ENCODE data around the gene MRPL38.
"Not testable (repeated sequence)": the region's sequence is repeated elsewhere in the genome, so short reads cannot be mapped to it uniquely, and the experiment has no call there.

Gene MRPL38

DNA sequence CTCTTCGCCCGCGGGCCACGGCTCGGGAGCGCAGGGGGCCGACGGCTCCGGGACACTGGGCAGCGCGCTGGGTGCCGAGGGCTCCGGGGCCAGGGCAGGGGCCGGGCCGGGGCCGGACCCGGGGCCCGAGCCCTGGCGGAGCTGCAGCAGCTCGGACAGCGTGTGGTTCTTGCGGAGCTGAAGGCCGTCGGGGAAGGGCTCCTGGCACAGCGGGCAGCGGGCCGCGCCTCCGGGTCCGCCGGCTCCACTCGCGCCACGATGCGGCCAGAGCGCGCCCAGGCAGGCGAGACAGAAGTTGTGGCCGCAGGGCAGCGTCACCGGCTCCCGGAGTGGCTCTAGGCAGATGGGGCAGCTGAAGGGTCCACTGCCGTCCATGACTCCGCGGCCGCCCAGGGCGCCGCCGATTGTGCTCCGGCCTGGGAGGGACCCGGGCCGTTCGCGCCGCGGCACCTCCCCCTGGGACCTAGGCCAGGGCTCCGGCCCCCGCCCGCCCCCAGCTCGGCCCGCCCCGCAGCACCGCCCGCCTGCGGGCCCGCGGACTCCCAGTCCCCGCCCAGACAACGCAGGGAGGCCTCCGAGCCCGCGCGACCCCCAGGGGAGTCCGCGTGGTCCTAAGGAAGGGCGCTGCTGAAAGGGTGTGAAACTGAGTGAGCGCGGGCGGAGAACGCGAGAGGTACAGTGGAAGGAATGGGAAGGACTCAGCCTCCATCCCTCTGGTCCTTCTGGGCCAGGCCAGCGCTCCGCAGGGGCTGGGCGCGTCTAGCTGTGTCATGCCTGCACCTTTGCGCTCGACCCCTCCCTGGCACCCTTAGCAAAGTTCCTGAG, 26.3 kb downstream of the MRPL38 start, which contains the start of gene TRIM47:
TRIM47 (minus strand) TSS at position 408 of the 825 bp plus-strand sequence; CDS start at position 375, 33 bp downstream.
- Mint-ChIP-seq H3K27ac (peak within 1 kb of the TSS; percentile 88), H3K9me3 (no peaks in the 10 kb centered on the region), H3K36me3 (ENCODE audit: low read depth) (peaks cover 25% of the 10 kb centered on the region), H3K4me1 (ENCODE audit: low read depth) (peaks cover 43% of the 10 kb centered on the region), H3K4me3 (peak within 1 kb of the TSS; percentile 84), H3K27me3 (peaks cover 3% of the 10 kb centered on the region)
- DNase-seq, result peak; percentile 56

DNA sequence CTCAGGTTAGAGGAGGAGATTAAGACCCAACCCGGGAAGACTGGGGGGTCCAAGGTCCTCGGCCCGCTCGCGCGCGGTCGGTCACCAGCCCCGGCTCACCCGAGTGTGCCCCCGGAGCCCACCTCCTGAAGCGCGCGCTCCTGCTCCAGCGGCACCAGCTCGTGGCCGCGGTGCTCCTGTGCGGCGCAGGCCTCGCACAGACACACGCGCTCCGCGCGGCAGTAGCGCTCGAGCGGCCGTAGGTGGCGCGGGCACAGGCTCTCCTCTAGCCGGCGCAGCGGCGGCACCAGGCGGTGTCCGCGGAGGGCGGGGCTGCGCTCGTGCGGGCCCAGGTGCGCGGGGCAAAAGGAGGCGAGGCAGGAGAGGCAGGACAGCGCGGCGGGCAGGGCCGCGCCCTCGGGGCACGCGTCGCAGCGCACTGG, 26.9 kb downstream of the MRPL38 start:
- Mint-ChIP-seq H3K9me3 (no peaks in the 10 kb centered on the region), H3K4me1 (ENCODE audit: low read depth) (peaks cover 47% of the 10 kb centered on the region), H3K27ac (peak overlapping the region; percentile 88), H3K27me3 (peaks cover 3% of the 10 kb centered on the region), H3K36me3 (ENCODE audit: low read depth) (peaks cover 25% of the 10 kb centered on the region), H3K4me3 (peak overlapping the region; percentile 84)
- DNase-seq, result peak; percentile 82

DNA sequence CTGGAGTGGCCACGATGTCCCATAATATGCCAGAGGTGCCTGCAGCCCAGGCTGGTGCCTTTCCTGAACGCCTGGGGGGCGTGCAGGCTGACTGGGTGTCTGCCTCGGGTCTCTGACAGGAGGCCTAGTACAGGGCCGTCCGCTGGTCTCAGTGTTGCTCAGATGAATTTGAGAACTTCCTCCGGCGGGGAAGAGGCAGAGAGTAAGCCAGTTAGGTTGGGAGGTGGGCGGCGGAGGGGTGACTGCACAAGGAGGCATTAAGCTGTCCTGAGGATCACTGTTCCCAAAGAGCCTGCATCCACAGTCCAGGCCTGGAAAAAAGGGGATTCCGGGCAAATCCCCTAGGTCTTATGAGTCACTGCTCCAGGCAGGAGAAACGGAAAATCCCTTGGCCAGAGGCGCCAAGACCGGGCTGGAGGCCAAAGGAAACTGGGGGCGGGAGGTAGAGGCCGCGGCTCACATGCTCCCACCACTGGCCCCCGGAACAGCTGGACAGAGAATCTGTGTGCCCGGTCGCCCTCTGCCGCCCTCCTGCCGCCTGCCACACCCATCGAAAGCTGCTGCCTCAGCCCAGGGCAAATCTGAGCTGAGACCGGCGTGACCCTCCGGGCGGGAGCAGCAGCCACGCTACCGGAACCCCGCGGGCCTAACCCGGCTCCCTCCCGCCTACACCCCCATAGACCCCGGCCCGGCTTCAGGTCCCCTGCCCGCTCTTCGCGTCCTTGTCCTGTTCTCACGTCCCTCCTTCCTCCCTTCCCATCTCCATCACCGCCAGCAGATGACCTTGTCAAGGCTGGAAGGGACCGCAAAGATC, 27.5 kb downstream of the MRPL38 start:
- no peaks in the 10 kb centered on the region for H3K9me3 Mint-ChIP-seq
- H3K27me3 Mint-ChIP-seq, result peaks cover 3% of the 10 kb centered on the region
- H3K4me1 Mint-ChIP-seq (ENCODE audit: low read depth), result peaks cover 50% of the 10 kb centered on the region
- H3K36me3 Mint-ChIP-seq (ENCODE audit: low read depth), result peaks cover 25% of the 10 kb centered on the region
- peak; percentile 71 for DNase-seq
- peak overlapping the region; percentile 84 for H3K4me3 Mint-ChIP-seq
- H3K27ac Mint-ChIP-seq, result peak overlapping the region; percentile 88

DNA sequence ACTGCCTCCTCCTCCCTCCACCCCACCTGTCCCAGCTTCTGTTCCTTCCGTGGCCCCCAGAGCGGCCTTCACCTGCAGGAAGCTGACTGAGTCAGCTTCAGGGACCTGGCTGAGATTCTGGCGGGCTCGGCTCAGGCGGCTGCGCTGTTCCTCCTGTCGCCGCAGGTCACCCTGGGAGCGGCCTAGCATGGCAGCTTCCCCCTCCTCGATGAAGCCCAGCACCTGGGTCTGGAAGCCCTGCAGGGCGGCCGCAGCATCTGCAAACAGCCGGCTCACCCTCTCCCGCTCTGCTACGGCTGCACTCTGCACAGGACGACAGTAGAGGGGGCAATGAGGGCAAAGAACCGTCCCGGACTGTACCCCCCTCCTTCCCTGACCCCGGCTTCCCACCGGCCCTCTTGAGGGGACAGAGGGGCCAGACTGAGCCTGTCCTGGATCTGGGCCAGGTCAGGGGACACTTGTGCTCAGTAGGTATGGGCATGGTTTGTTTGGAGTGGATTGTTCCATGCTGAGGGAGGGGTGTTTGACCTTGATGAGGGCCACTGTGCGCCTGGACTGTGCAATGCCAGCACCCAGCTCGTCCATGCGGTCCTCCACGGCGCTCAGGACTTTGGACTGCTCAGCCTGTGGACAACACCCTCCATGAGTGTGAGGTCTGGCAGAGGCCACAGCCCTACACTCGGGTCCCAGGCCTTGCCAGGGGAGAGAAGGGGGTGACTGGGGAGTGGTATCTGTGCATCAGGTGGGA, 28.3 kb downstream of the MRPL38 start:
- H3K9me3 Mint-ChIP-seq, result no peaks in the 10 kb centered on the region
- peaks cover 43% of the 10 kb centered on the region for H3K4me1 Mint-ChIP-seq (ENCODE audit: low read depth)
- peak; percentile 79 for DNase-seq
- H3K4me3 Mint-ChIP-seq, result peak overlapping the region; percentile 84
- peaks cover 3% of the 10 kb centered on the region for H3K27me3 Mint-ChIP-seq
- peaks cover 25% of the 10 kb centered on the region for H3K36me3 Mint-ChIP-seq (ENCODE audit: low read depth)
- peak overlapping the region; percentile 88 for H3K27ac Mint-ChIP-seq

DNA sequence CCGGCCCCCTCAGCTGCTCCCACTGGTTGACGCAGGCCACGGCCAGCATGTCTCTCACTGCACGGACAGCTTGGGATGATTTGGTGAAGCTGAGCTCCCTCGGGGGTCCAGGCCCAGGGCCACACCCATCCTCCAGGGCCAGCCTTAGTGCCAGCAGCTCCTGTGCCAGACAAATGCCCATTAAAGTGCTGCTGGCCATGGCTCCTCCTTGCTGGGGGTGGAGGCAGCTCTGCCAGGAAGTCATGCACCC, 28.8 kb downstream of the MRPL38 start:
- peaks cover 3% of the 10 kb centered on the region for H3K27me3 Mint-ChIP-seq
- H3K36me3 Mint-ChIP-seq (ENCODE audit: low read depth), result peaks cover 25% of the 10 kb centered on the region
- peak overlapping the region; percentile 88 for H3K27ac Mint-ChIP-seq
- peaks cover 43% of the 10 kb centered on the region for H3K4me1 Mint-ChIP-seq (ENCODE audit: low read depth)
- peak overlapping the region; percentile 84 for H3K4me3 Mint-ChIP-seq
- no peaks in the 10 kb centered on the region for H3K9me3 Mint-ChIP-seq
- no peak for DNase-seq

DNA sequence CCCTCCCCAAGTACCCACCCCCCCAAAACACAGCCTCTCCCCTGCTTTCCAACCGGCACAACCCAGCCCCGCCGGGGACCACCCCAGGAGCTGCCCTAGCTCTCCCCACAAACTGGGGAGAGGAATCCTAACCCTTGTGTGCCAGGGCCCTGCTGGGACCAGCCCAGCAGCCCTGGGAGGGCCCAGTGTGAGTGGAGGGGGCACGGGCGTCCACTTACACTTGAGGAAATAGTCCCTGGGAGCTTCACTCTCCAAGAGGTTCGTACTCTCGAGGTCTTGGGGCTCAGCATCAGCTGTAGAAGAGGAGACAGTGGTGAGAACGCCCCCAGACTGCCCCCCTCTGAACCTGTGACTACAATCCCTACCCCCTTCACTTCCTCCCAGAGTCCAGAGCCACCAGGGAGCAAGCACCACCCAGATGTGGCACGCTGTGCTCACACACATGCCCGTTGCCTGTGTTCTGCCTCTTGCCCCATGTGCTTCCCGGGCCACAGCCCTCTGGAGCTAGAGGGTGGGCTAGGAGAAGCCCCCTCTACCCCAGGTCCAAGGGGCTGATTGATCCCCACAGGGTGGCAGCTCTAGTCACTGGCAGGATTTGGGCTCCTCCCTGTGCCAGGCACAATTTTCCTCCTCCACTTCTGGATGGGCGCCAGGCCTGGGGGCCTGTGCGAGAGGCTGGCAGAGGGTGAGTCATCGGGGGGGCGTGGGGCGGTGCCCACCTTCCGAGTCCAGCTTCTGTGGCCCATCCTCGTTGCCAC, 29.3 kb downstream of the MRPL38 start:
- Mint-ChIP-seq H3K4me1 (ENCODE audit: low read depth) (peaks cover 43% of the 10 kb centered on the region), H3K27ac (peak overlapping the region; percentile 88), H3K27me3 (peaks cover 3% of the 10 kb centered on the region), H3K36me3 (ENCODE audit: low read depth) (peaks cover 25% of the 10 kb centered on the region), H3K9me3 (no peaks in the 10 kb centered on the region), H3K4me3 (peak overlapping the region; percentile 84)
- no peak for DNase-seq

DNA sequence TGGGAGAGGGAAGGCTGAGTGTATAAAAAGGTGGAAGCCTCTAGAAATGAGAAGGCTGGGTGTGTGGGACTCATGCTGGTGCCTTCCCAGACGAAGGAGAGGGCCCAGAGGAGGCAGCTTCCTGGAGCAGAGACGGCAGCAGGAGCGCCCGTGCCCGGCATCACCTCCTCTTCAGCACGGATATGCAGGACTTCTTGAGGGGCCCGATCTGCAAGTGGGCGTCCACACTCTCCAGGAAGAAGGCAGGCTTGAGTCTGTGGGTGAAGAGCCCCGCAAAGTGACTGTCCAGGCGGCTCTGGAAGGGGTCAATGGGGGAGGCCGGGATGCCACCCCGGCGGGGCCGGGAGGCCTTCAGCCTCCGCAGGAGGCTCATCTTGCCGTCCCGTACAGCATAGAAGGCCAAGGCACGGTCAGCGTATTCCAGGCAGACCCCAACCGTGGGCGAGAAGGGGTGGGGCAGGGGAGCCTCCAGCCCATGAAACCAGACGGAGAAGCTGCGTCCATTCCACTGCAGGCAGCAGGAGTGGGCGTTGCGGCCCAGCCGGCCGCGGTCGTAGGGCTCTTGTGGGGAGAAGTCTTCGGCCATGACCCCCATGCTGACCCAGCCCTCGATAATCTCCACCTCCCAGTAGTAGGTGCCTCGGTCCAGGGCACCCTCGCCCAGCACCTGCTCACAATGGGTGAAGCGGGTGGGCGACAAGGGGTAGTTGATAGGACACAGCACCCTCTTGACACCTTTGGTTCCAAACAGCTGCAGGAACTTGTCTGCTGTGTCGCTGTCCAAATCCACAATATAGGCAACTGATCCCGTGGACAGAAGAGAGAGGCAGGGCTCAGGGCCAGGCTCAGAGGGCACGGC, 30.1 kb downstream of the MRPL38 start:
- no peak overlapping the region for H3K4me3 Mint-ChIP-seq
- H3K27ac Mint-ChIP-seq, result peak overlapping the region; percentile 37
- peaks cover 43% of the 10 kb centered on the region for H3K4me1 Mint-ChIP-seq (ENCODE audit: low read depth)
- H3K9me3 Mint-ChIP-seq, result no peaks in the 10 kb centered on the region
- H3K27me3 Mint-ChIP-seq, result no peaks in the 10 kb centered on the region
- peaks cover 25% of the 10 kb centered on the region for H3K36me3 Mint-ChIP-seq (ENCODE audit: low read depth)
- DNase-seq, result no peak

DNA sequence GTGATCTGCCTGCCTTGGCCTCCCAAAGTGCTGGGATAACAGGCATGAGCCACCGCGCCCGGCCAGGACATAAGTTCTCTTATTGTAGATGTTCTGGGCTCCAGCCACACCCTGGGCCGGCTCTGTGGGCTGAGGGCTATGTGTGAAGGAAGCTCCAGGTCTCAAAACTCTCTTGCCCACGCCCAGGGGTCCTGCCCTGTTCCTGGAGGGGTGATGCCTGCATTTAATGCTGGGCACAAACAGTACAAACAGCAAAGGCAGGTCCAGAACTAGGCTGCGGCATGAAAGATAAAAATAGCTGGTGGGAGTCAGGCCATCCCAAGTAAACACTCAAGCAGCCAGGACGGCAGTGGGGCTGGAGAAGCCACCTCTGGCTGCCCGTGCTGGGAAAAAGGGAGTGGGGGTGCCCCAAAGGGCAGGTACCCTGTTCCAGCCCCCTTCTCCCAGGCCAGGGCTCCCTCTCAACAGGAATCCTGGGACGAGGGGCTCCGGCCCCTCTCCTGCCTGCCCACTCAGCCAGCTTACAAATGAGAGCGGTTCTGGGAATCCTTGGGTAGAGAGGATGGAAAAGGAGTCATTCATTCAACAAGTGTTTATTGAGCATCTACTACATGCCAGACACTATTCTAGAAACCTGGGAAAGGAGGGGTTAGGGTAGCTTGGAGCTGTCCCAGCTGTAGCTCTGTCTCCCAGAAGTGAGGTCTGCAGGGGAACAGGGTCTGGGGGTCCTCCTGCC, 30.9 kb downstream of the MRPL38 start:
- peaks cover 40% of the 10 kb centered on the region for H3K4me1 Mint-ChIP-seq (ENCODE audit: low read depth)
- H3K27ac Mint-ChIP-seq, result no peak overlapping the region
- DNase-seq, result no peak
- H3K9me3 Mint-ChIP-seq, result no peaks in the 10 kb centered on the region
- no peaks in the 10 kb centered on the region for H3K27me3 Mint-ChIP-seq
- H3K36me3 Mint-ChIP-seq (ENCODE audit: low read depth), result peaks cover 25% of the 10 kb centered on the region
- no peak overlapping the region for H3K4me3 Mint-ChIP-seq

DNA sequence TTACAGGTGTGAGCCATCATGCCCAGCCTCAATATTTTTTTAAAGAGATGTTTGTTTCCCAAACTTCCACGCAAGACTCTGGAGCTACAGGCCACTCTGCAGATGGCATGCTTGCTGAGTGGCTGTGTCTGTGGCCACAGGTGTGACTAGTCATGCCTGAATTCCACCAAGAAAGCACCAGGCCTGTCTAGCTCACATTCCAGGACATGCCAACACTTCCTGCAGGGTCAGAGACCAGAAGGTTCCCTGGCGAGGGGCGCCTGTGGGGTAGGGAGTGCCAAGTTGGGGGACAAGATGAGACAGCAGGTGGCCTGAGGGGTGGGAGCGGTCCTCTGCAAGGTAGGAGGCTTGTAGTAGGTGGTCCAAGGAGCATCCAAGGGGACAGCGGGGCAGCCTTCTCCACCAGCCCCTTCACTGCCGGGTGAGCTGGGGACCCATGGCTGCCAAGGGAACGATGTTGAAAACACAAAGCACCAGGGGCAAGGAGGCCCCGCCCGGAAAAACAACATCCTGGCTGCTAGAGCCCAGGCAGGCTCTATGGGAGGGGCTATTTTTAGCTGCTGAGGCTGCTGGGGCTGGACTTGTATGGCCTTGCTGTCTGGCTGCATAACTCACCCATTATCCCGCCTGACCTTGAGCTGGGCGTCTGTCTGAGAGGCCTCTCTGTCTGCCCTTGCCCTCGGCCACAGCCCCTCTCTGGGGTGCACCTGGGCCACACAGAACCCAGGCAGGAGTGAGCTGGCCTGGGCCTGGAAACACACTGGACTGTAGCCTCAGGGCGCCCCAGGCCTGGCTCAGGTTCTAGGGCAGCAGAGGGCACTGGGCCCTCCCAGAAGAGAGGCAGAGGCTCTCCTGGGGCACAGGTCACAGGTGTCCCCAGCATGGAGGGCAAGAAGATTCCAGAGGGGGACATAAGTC, 32.0 kb downstream of the MRPL38 start:
- no peaks in the 10 kb centered on the region for H3K9me3 Mint-ChIP-seq
- peaks cover 25% of the 10 kb centered on the region for H3K36me3 Mint-ChIP-seq (ENCODE audit: low read depth)
- H3K4me1 Mint-ChIP-seq (ENCODE audit: low read depth), result peaks cover 38% of the 10 kb centered on the region
- no peaks in the 10 kb centered on the region for H3K27me3 Mint-ChIP-seq
- H3K4me3 Mint-ChIP-seq, result no peak overlapping the region
- H3K27ac Mint-ChIP-seq, result peak overlapping the region; percentile 63
- DNase-seq, result no peak

DNA sequence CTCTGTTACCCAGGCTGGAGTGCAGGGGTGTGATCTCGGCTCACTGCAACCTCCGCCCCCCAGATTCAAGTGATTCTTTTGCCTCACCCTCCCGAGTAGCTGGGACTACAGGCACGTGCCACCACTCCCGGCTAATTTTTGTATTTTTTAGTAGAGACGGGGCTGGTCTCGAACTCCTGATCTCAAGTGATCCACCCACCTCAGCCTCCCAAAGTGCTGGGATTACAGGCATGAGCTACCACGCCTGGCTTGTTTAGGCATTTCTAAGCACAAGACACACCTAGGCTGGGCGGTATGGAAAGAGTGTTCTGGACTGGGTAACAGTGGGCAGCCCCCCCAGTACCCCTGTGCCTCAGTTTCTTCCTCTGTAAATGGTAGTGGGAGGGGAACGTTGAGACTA, 34.5 kb downstream of the MRPL38 start:
- H3K36me3 Mint-ChIP-seq (ENCODE audit: low read depth); H3K9me3 Mint-ChIP-seq; H3K4me3 Mint-ChIP-seq; DNase-seq; H3K27me3 Mint-ChIP-seq; H3K27ac Mint-ChIP-seq: not testable (repeated sequence)
- H3K4me1 Mint-ChIP-seq (ENCODE audit: low read depth), result peaks cover 19% of the 10 kb centered on the region

DNA sequence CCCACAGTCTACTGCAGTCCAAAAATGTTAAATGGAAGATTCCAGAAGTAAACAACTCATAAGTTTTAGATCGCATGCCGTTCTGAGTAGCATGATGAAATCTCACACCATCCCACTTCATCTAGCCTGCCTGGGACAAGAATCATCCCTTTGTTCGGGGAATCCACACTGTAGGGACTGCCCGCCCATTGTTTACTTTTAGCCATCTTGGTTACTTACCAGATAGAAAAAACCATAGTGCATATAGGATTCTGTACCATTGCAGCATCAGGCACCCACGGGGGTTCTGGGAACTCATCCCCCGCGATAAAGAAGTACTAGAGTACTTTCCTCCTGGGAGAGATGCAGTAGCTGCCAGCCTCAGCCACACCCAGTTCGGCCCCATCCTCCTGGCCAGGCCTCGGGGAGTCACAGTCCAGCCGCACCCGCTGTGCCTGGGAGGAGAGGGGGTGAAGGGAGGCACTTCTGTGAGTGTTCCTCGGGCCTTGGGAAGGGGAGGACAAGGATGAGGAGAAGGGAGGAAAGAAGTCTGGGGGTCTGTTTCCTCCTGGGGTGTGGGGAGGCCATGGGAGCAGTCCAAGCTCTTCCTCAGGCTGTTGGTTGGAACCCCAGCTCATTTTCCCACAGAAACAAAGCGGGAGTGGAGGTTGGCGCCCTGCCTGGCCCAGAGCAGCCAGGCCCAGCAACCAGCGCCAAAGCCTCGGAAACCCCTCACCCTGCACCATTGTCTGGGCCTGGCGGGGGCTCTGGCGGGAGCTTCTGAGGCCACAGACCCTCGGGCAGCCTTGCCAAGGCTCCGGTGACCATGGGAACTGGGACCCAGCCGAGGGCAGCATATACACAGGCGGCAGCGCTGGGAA, 35.2 kb downstream of the MRPL38 start:
- Mint-ChIP-seq H3K4me1 (ENCODE audit: low read depth) (peaks cover 25% of the 10 kb centered on the region), H3K36me3 (ENCODE audit: low read depth) (peaks cover 5% of the 10 kb centered on the region), H3K9me3 (no peaks in the 10 kb centered on the region), H3K27ac (no peak overlapping the region), H3K4me3 (no peak overlapping the region), H3K27me3 (no peaks in the 10 kb centered on the region)
- DNase-seq, result no peak
